NCI-H510A (cell line): ENCODE results near the gene DIP2C.

Experiments
- DNase-seq: peaks from one replicate; lab custom pipeline; 2025; lab: John Stamatoyannopoulos, UW

The DIP2C gene

GRCh38 chr10:389836-390448, 299.5 kb downstream of the DIP2C start:
- no peak for DNase-seq

GRCh38 chr10:389261-389790, 300.1 kb downstream of the DIP2C start:
- no peak for DNase-seq

- DNase-seq: no peak
Observed at GRCh38 chr10:388661-389045, 300.8 kb downstream of the DIP2C start.

GRCh38 chr10:387909-388660, 301.4 kb downstream of the DIP2C start:
- DNase-seq: no peak

- no peak for DNase-seq
Observed at GRCh38 chr10:387593-387891, 301.9 kb downstream of the DIP2C start.

- no peak for DNase-seq
Observed at GRCh38 chr10:386771-387592, 302.5 kb downstream of the DIP2C start.

- no peak for DNase-seq
Observed at GRCh38 chr10:385571-386300, 303.7 kb downstream of the DIP2C start.

- no peak for DNase-seq
Observed at GRCh38 chr10:384538-385305, 304.7 kb downstream of the DIP2C start.

- DNase-seq: no peak
Observed at GRCh38 chr10:383519-383918, 305.9 kb downstream of the DIP2C start.

- DNase-seq: no peak
Observed at GRCh38 chr10:381805-382204, 307.7 kb downstream of the DIP2C start.

GRCh38 chr10:381346-381745, 308.1 kb downstream of the DIP2C start:
- DNase-seq: no peak

- DNase-seq: no peak
Observed at GRCh38 chr10:380313-380940, 309.0 kb downstream of the DIP2C start.

GRCh38 chr10:378930-379704, 310.4 kb downstream of the DIP2C start:
- no peak for DNase-seq

- DNase-seq: no peak
Observed at GRCh38 chr10:378230-378929, 311.1 kb downstream of the DIP2C start.

- DNase-seq: no peak
Observed at GRCh38 chr10:377228-377627, 312.2 kb downstream of the DIP2C start.

GRCh38 chr10:375815-376505, 313.5 kb downstream of the DIP2C start:
- DNase-seq: no peak

- DNase-seq: no peak
Observed at GRCh38 chr10:374354-374753, 315.1 kb downstream of the DIP2C start.

- DNase-seq: no peak
Observed at GRCh38 chr10:373526-374309, 315.8 kb downstream of the DIP2C start.
